NCI-H2196 (cell line): ENCODE measurements around the gene LONP2.
"Not testable (repeated sequence)": the region's sequence is repeated elsewhere in the genome, so short reads cannot be mapped to it uniquely, and the experiment has no call there.

Source experiments
- DNase-seq: peaks from one replicate; lab custom pipeline; 2025; ENCODE audit not compliant: unreplicated experiment; lab: John Stamatoyannopoulos, UW

Gene LONP2

GRCh38 chr16:48284772-48285409, 40.8 kb downstream of the LONP2 start:
- no peak for DNase-seq

GRCh38 chr16:48287239-48287638, 43.1 kb downstream of the LONP2 start:
- no peak for DNase-seq

GRCh38 chr16:48291303-48291702, 47.2 kb downstream of the LONP2 start:
- no peak for DNase-seq

GRCh38 chr16:48291754-48292153, 47.7 kb downstream of the LONP2 start:
- DNase-seq: no peak

GRCh38 chr16:48292452-48292851, 48.4 kb downstream of the LONP2 start:
- no peak for DNase-seq

DNA sequence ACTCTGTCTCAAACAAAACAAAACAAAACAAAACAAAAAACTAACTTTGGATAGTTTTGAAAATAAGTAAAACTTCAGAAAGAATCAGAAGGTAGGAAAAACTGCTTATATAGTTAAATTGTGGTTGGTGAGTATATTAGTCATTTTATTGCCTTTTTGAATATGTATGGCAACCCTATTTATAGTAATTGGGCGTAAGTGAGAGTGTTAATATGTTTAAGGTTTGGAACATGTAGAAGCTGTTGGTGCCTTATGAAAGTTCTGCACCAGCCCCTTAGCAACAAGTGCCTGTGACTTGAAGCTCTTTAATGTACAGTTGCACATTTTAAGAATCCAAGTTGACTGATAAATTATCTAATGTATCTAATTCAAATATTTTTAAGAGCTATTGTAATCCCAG, 50.6 kb downstream of the LONP2 start:
- no peak for DNase-seq

GRCh38 chr16:48295488-48296281, 51.6 kb downstream of the LONP2 start:
- no peak for DNase-seq

DNA sequence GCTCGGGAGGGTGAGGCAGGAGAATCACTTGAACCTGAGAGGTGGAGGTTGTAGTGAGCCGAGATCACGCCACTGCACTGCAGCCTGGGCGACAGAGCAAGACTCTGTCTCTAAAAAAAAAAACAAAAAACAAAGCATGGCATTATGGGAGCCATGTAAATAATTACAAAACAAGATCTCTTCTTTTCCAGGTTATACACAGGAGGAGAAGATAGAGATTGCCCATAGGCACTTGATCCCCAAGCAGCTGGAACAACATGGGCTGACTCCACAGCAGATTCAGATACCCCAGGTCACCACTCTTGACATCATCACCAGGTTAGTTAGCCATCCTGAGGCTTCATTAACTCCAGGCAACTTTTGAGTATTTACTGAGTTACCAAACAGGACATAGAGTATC, 55.4 kb downstream of the LONP2 start:
- no peak for DNase-seq

GRCh38 chr16:48300391-48300856, 56.3 kb downstream of the LONP2 start:
- DNase-seq: no peak

DNA sequence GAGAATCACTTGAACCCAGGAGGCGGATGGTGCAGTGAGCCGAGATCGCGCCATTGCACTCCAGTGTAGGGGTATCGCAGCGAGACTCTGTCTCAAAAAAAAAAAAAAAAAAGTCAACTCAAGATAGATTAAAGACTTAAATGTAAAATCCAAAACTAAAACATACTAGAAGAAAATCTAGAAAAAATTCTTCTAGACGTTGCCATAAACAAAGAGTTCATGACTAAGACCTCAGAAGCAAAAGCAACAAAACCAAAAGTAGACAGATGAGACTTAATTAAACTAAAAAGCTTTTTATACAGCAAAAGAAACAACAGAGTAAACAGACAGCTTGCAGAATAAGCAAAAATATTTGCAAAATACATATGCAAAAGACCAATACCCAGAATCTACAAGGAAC, 64.4 kb downstream of the LONP2 start:
- DNase-seq: no peak

- no peak for DNase-seq
Observed at GRCh38 chr16:48310908-48311641, 67.0 kb downstream of the LONP2 start.

- DNase-seq: not testable (repeated sequence)
Observed at GRCh38 chr16:48313905-48314304, 69.8 kb downstream of the LONP2 start.

DNA sequence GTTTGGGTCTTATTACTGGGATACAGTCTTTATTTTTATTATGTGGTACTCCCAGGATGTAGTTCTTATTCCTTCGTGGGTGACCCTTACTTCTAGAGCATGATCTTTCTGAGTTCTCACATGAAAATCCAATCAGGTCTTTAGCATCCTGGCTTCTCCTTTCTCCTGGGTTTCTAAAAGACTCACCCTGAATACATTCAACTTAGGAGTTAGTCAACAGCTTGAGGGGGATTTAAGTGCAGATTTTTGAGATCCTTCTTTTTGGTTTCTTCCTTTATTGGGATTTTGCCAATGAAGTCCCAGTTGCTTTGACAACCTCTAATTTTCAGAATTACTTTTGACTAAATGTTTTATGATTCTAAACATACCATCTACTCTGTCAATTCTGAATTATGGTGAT, 72.9 kb downstream of the LONP2 start:
- no peak for DNase-seq

DNA sequence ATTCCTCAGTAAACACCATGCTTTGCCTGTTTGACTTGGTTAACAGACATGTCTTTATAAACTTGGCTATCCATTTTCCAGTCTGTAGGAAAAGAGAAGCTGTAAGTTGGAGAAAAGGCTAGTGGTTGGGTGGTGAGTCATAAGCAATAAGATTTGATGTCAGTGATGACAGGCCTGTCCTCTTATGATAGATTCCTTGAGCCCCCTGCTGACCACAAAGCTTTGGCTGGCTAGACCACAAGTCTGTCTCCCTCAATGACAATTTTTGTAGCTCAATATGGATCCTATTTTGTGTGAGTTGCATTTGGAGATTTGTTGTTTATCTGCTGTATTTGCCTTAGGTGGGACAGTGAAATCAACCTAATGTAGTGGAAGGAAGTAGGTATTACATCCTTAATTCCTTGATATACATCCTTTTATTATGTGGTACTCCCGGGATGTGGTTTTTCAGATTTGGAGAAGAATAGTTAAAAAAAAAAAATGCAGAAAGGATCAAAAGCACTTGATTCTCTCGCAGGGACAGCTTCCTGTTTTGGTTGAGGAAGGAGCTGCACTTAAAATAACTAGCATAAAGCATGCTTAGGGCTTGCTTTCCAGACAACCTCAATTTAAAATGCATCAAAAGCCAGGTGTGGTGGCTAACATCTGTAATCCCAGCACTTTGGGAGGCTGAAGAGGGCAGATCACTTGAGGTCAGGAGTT, 73.7 kb downstream of the LONP2 start:
- DNase-seq: no peak

DNA sequence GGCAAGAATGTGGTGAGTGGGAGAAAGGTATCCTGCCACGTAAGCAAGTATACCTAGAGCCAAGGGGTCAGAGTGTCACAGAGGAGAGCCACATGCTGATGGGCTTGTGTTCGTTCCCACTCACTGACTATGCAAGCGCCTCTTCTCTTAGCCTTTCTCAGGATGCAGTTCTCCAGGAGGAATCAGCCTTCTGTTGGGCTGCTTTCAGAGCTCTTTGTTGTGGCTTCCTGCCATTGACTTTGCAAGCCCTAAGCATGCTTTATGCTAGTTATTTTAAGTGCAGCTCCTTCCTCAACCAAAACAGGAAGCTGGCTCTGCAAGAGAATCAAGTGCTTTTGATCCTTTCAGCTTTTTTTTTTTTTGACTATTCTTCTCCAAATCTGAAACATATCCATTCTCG, 74.5 kb downstream of the LONP2 start:
- no peak for DNase-seq

- DNase-seq: no peak
Observed at GRCh38 chr16:48321317-48322036, 77.4 kb downstream of the LONP2 start.

DNA sequence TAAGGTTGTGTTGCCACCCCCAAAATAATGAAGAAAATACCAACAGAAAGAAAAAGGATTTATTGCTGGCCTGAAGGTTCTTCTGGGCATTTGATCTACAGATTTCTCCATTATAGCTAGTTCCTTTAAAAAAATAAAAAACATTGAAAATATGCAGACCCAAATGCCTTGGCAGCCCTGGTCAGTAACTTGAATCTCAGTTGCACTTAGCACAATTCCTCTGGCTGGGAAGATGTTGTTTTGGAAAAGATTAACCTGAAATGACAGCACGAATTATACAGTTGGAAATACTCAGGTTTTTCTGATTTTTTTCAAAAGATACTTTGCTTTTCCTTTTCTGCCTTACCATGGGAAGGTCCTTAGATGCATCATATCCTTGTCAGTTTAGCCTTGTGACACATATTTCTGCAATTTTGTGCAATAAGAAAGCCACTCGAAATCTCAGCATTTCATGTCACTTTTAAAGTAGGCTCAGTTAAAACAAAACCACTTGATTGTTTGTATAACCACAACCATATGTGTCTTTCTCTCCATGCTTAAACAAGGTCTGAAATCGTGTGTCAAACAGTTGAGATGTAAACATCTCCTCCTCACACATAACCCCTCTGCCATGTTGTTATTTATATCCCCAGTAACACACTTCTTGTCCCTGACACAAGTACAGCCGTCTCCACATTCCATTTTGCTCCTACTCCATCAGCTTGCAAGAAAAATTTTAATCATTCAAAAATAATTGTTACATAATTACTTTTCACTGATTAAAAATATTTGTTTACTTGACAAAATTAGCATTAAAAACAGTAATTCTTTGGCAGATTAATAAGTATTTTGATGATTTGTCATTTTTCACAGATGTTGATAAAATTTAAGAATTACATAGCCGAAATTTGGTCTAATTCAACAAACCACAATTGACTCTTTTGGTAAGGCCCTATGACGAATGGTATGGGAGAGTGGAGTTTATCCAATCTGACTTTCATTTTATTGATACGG, 80.0 kb downstream of the LONP2 start:
- no peak for DNase-seq

GRCh38 chr16:48326915-48327314, 82.8 kb downstream of the LONP2 start:
- no peak for DNase-seq

DNA sequence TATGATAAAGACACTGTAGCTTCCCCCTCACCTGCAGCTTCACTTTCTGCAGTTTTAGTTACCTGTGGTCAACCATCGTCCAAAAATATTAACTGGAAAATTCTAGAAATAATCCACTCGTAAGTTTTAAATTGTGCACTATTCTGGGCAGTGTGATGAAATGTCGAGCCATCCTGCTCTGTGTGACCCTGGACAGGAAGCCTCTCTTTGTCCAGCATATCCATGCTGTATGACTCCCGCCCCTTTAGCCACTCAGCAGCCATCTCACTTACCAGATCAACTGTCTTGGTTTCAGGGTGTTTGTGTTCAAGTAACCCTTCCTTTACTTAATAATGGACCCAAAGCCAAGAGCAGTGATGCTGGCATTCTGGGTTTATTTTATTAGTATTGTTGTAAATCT, 85.0 kb downstream of the LONP2 start:
- no peak for DNase-seq
